DMS114 treated with DMSO at 0.1 percent for 48 hours (cell line): Measurements from ENCODE around the gene SPEM1.
"Not testable (repeated sequence)": the region's sequence is repeated elsewhere in the genome, so short reads cannot be mapped to it uniquely, and the experiment has no call there.

Source experiments
- DNase-seq: peaks from one replicate; lab custom pipeline; 2025; ENCODE audit not compliant: unreplicated experiment; lab: John Stamatoyannopoulos, UW

The SPEM1 gene

DNA sequence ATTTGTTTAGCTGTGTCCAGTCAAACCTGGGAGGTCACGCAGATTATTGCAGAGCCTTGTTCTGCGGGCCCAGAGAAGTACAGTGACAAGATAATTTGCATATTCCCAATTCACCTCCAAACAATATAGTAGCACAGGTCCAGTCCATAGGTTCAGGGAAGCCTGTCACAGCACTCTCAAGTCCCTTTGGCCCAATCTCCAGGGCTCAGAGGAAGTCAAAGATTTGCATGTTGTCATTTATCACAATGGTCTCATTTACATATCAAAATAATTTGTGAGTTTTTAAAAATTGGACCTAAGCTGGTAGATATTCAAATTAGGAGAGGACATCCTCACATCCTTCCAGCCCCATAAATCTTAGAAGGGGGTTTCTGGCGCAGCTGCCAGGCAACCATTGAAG, 47.4 kb downstream of the SPEM1 start:
- DNase-seq, result no peak

DNA sequence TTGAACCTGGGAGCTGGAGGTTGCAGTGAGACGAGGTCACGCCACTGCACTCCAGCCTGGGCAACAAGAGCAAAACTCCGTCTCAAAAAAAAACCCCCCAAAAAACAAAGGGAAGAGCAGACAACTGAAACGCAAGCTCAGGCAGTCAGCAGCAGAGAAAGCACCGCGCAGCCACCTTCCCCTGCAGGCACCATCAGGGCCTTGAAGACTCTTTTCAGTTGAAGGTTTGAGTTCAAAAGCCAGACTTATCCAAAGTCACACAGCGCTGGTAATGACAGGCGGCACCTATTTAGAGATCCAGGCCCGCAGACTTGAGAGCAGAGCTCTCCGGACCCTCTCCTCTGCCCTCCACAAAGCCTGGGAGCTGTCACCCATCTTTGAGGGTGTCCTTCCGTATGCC, 48.2 kb downstream of the SPEM1 start:
- DNase-seq, result no peak

DNA sequence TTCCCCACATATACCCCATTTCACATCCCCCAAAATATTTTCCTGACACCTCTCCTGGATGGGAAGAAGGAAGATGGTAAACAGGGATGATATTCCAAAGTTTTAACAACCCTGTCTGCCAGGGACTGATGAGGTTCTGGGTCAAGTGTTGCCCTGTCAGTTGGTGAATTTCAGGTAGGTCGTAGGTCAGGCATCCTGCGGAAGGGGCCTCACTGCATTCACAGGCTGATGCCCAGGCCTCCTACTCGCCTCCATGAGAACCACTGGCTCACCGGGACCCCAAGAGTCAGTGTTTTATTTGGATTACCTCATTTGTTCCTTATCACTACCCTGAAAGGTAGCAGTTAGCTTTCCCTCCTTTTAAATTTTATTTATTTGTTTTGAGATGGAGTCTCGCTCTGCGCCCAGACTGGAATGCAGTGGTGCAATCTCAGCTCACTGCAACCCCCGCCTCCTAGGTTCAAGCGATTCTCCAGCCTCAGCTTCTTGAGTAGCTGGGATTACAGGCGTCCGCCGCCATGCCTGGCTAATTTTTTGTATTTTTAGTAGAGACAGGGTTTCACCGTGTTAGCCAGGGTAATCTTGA, 48.8 kb downstream of the SPEM1 start:
- DNase-seq, result no peak

DNA sequence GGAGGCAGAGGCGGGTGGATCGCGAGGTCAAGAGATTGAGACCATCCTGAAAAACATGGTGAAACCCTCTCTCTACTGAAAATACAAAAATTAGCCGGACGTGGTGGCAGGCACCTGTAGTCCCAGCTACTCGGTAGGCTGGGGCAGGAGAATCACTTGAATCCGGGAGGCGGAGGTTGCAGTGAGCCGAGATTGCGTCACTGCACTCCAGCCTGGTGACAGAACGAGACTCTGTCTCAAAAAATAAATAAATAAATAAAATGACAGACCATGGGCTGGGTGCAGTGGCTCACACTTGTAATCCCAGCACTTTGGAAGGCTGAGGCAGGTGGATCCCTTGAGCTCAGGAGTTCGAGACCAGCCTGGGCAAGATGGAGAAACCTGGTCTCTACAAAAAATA, 49.7 kb downstream of the SPEM1 start:
- not testable (repeated sequence) for DNase-seq

DNA sequence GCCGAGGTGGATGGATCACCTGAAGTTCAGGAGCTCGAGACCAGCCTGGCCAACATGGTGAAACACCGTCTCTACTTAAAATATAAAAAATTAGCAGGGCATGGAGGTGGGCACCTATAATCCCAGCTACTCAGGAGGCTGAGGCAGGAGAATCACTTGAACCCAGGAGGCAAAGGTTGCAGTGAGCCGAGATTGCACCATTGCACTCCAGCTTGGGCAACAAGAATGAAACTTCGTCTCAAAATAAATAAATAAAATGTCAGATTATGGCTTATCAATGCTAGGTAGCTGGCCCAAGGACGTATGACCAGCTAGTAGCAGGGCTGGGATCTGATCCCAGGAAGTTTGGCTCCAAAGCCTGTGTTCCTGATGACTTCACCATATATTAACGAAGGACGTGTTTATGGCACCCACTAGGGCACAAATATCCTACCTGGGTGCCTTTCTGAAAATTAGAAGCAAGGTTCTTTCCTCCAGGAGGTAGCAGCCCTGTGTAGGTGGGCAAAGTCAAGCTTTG, 50.4 kb downstream of the SPEM1 start:
- not testable (repeated sequence) for DNase-seq
